ENCODE results near the gene FARSA.

GRCh38 chr19:12959481-12959880 lies 26.0 kb upstream of the FARSA start:
- no peak for TF ChIP-seq CTCF (IDR thresholded peaks at IDR 0.05)
- no peak for TF ChIP-seq POLR2AphosphoS5 (IDR thresholded peaks at IDR 0.05)
